Measurements from ENCODE around the gene KRT15. TPM values are rescaled to one million over a fixed set of nuclear protein-coding genes. Genes with fewer than 3 reads are reported as not detected.

KRT15 gene
- total and polyA plus RNA-seq, 7 donors, result 0.08 to 0.56 (median 0.18) TPM; not detected in 3

GRCh38 chr17:41547921-41548843, 29.5 kb upstream of the KRT15 start:
- peak; percentile 51 to 70 (median 64) for ATAC-seq
- 29 to 31% (median 31%) methylated on average over 22 to 23 of the region's 23 CpGs for WGBS, 3 donors
- Histone ChIP-seq H3K4me3 (peak overlapping the region; percentile 34), H3K36me3 (ENCODE audit: insufficient read depth in 1 of 2, low read depth in 1 of 2) (no peaks in the 10 kb centered on the region), H3K27me3 (ENCODE audit: insufficient read depth in 3 of 3, low read length in 2 of 3) (peaks cover 0 to 10% (median 0%) of the 10 kb centered on the region in 3 donors), H3K4me1 (peaks cover 6% of the 10 kb centered on the region), H3K9me3 (no peaks in the 10 kb centered on the region), H3K27ac (no peak overlapping the region)
- DNase-seq, result peak; percentile 51 to 59
- intact Hi-C loops (cut with DNase I), result loop anchor here (2.0 to 5.0 kb wide), 4 partner anchors 99 to 639 kb away; no protein-coding TSS in a partner anchor
- TF ChIP-seq CTCF (IDR thresholded peaks at IDR 0.05), result no peak

- H3K9me3 ChIP-seq, result no peaks in the 10 kb centered on the region
- 51 to 60% (median 52%) methylated on average over 9 of the region's 9 CpGs for WGBS, 3 donors
- intact Hi-C loops (cut with DNase I), result loop anchor here in 1 of 2 donors (5.0 kb wide), 1 partner anchor 115 kb away; no protein-coding TSS in a partner anchor
- H3K4me1 ChIP-seq, result peaks cover 6% of the 10 kb centered on the region
- peaks cover 0 to 10% (median 0%) of the 10 kb centered on the region in 3 donors for H3K27me3 ChIP-seq (ENCODE audit: insufficient read depth in 3 of 3, low read length in 2 of 3)
- H3K4me3 ChIP-seq, result no peak overlapping the region
- H3K36me3 ChIP-seq (ENCODE audit: insufficient read depth in 1 of 2, low read depth in 1 of 2), result no peaks in the 10 kb centered on the region
- DNase-seq, result no peak
- TF ChIP-seq CTCF (IDR thresholded peaks at IDR 0.05), result no peak
- no peak overlapping the region for H3K27ac ChIP-seq
- ATAC-seq, result no peak
Measured at GRCh38 chr17:41547378-41547841, 28.7 kb upstream of the KRT15 start.

- no peak overlapping the region for H3K4me3 ChIP-seq
- WGBS, 3 donors, result 97 to 98% (median 97%) methylated on average over 3 of the region's 3 CpGs
- ATAC-seq (no peak), DNase-seq (no peak)
- H3K36me3 ChIP-seq (ENCODE audit: insufficient read depth in 1 of 2, low read depth in 1 of 2), result no peaks in the 10 kb centered on the region
- intact Hi-C loops (cut with DNase I), result loop anchor here in 1 of 2 donors (5.0 kb wide), 1 partner anchor 115 kb away; no protein-coding TSS in a partner anchor
- peaks cover 6% of the 10 kb centered on the region for H3K4me1 ChIP-seq
- peaks cover 0 to 10% (median 0%) of the 10 kb centered on the region in 3 donors for H3K27me3 ChIP-seq (ENCODE audit: insufficient read depth in 3 of 3, low read length in 2 of 3)
- no peak overlapping the region for H3K27ac ChIP-seq
- no peak for TF ChIP-seq CTCF (IDR thresholded peaks at IDR 0.05)
- no peaks in the 10 kb centered on the region for H3K9me3 ChIP-seq
Measured at GRCh38 chr17:41546819-41547218, 28.1 kb upstream of the KRT15 start.

- 74 to 82% (median 80%) methylated on average over 12 to 13 of the region's 13 CpGs for WGBS, 3 donors
- ATAC-seq (no peak), DNase-seq (no peak)
- no peak for TF ChIP-seq CTCF (IDR thresholded peaks at IDR 0.05)
- H3K4me3 ChIP-seq, result no peak overlapping the region
- no peaks in the 10 kb centered on the region for H3K9me3 ChIP-seq
- no peak overlapping the region for H3K27ac ChIP-seq
- H3K36me3 ChIP-seq (ENCODE audit: insufficient read depth in 1 of 2, low read depth in 1 of 2), result no peaks in the 10 kb centered on the region
- H3K27me3 ChIP-seq (ENCODE audit: insufficient read depth in 3 of 3, low read length in 2 of 3), result peaks cover 0 to 10% (median 0%) of the 10 kb centered on the region in 3 donors
- intact Hi-C loops (cut with DNase I), result loop anchor here in 1 of 2 donors (5.0 kb wide), 1 partner anchor 116 kb away; no protein-coding TSS in a partner anchor
- peaks cover 6% of the 10 kb centered on the region for H3K4me1 ChIP-seq
Measured at GRCh38 chr17:41545829-41546410, 27.2 kb upstream of the KRT15 start.

Measured in psoas muscle (tissue), 8 donors.